ENCODE results near the gene SNAP47.

The SNAP47 gene

GRCh38 chr1:227777156-227777555 lies 41.9 kb downstream of the SNAP47 start:
- no peak overlapping the region for H3K4me3 ChIP-seq (ENCODE audit: control insufficient read depth, low read depth, low read length)
- DNase-seq (ENCODE audit: low read depth), result no peak
- no peak for TF ChIP-seq CTCF (IDR thresholded peaks at IDR 0.05; ENCODE audit: control insufficient read depth, insufficient read depth, low read depth, low read length, missing control alignments)

DNA sequence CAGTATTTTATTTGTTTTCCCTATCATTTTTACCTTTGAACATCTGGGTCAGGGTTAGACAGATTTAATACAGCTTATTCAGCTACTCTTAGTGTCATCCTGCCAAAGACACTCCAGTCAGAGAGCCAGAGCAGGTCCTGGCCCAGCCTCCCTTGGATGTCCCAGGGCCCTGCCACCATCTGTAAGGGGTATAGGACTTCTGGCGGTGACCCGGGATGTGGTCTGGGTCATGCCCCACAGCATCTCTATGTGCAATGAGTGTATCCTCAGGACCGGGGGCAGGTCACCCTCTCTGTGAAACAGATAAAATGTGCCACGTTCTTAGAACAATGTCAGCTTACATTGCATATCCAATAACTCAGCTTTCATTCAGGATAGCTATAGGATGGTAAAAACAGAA lies 42.4 kb downstream of the SNAP47 start:
- H3K4me3 ChIP-seq (ENCODE audit: control insufficient read depth, low read depth, low read length), result no peak overlapping the region
- no peak for DNase-seq (ENCODE audit: low read depth)
- no peak for TF ChIP-seq CTCF (IDR thresholded peaks at IDR 0.05; ENCODE audit: control insufficient read depth, insufficient read depth, low read depth, low read length, missing control alignments)

- DNase-seq (ENCODE audit: low read depth), result no peak
- no peak overlapping the region for H3K4me3 ChIP-seq (ENCODE audit: control insufficient read depth, low read depth, low read length)
- TF ChIP-seq CTCF (IDR thresholded peaks at IDR 0.05; ENCODE audit: control insufficient read depth, insufficient read depth, low read depth, low read length, missing control alignments), result no peak
These were observed 43.2 kb downstream of the SNAP47 start for GRCh38 chr1:227778401-227778947.

DNA sequence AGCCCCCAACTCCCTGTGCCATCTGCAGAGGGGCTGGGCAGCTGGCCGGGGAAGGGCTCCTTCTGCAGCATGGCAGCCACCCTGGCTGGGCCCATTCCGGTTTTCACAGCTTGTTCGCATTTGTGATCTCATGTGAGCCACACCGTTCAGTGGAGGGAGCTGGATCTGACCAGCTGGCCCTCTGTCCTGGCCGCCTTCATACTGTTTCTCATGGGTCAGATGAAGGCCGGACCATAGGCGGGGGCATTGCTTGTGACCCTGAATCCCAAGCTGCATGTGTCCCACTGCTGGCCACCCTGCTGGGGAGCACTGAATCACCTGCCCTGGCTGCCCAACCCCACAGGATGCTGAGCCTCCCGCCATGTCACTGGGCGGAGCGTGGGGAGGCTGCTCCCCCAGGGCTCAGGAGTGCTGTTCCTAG lies 43.8 kb downstream of the SNAP47 start:
- no peak for TF ChIP-seq CTCF (IDR thresholded peaks at IDR 0.05; ENCODE audit: control insufficient read depth, insufficient read depth, low read depth, low read length, missing control alignments)
- H3K4me3 ChIP-seq (ENCODE audit: control insufficient read depth, low read depth, low read length), result no peak overlapping the region
- no peak for DNase-seq (ENCODE audit: low read depth)

DNA sequence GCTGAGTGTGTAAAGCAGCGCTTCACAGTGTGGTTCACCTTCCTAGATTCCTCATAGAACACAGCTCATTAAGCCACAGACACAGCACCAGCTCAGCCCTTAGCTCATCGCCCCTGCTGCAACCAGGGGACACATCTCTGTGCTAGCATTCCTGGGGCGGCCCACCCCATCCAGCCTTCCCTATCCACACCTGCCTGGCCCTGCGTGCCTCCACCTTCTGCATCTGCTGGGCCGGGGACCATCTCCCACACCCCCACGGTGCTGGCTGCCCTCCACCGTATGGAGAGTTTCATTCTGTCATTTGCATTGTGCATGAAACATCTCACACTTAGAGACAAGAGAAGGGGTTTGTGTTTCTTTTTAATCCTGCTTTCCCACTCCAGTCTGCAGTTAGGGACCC lies 44.5 kb downstream of the SNAP47 start:
- no peak for DNase-seq (ENCODE audit: low read depth)
- no peak overlapping the region for H3K4me3 ChIP-seq (ENCODE audit: control insufficient read depth, low read depth, low read length)
- no peak for TF ChIP-seq CTCF (IDR thresholded peaks at IDR 0.05; ENCODE audit: control insufficient read depth, insufficient read depth, low read depth, low read length, missing control alignments)

GRCh38 chr1:227780101-227781044 lies 45.1 kb downstream of the SNAP47 start:
- DNase-seq (ENCODE audit: low read depth), result no peak

More at GRCh38 chr1:227780101-227781044, 45.1 kb downstream of the SNAP47 start:
- no peak overlapping the region for H3K4me3 ChIP-seq (ENCODE audit: control insufficient read depth, low read depth, low read length)
- TF ChIP-seq CTCF (IDR thresholded peaks at IDR 0.05; ENCODE audit: control insufficient read depth, insufficient read depth, low read depth, low read length, missing control alignments), result no peak

All from AG09309 (cell line).